ENCODE results near the gene CYB5R4. TPM values are rescaled to one million over a fixed set of nuclear protein-coding genes. Genes with fewer than 3 reads are reported as not detected.

The CYB5R4 gene
- total RNA-seq, 1 donor from 2014 or later: 22.2 TPM

DNA sequence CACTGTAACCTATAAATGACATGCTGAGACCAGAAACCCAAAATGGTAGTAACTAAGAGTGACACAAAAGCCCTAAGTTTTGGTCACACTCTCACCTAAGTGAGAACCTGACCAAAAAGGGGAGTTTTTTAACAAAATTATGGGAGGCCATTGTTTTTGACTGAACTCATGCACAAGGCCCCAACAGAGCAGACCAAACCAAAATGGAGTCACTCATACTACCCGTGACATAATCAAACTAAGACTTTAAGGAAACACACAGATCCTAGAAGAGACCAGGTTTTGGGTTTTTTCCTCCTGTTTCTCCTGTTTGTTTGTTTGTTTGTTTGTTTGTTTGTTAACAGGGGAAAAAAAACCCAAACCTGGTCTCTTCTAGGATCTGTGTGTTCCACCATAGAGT lies 124.9 kb downstream of the CYB5R4 start:
- no peak for DNase-seq (ENCODE audit: low spot score)

DNA sequence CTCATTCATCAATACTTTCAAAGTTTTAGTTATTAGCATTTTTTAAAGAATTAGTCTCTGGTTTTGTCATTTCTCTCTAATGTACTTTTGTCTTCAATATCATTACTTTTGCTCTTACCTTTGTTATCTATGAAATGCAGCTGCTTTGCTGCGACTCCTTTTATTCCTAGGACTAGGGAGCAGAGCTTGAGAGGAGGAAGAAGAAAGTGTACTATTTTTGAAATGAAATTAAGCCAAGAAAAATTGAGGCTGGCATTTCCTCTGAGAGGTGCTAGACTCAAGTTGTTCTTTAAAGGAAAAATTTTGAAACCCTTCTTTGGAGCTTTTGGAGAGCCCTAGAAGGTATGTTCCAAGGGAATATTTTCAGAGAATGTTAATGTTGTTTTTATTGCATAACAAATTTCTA lies 125.8 kb downstream of the CYB5R4 start:
- DNase-seq (ENCODE audit: low spot score): no peak

DNA sequence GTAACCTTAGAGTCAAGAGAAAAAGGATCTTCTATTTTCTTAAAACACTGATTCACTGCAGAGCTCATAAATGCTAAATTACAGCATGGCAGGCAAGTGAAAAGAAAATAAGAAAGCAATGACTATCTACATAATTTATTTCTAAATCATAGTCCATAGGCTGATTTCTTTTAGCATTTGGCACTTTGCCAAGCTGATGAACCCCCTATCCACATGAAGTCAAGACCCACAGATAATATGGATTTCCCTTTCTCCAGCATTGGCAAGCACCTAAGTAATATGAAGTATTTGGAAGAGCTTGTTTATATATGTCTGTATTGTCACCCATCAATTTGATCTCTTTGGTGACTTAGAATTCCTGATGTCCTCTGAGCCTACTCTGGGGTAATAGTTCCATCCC lies 126.2 kb downstream of the CYB5R4 start:
- DNase-seq (ENCODE audit: low spot score): no peak

DNA sequence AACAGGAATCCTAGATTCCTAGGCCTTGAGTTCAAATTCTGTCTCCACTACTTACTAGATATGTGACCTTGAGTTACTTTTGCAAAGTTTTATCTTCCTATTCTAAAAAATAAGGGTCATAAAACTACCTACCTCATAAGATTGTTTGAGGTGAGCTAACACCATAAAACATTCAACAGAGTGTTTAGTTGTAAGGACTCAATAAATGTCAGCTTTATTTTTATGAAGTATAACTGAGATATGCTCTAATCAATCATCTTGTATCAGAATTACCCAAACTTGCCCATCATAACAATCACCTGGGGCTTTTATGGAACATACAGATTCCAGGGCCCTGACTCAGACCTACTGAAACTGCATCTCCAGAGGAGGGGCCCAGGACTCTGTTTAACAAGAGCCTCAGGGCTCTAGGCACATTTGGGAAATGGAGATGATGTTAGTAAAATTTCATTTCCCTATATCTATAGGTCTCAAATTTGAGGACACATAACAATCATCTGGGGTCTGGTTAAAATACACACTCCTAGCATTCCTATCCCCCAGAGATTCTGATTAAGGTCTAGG lies 138.6 kb downstream of the CYB5R4 start:
- DNase-seq (ENCODE audit: low spot score): no peak

DNA sequence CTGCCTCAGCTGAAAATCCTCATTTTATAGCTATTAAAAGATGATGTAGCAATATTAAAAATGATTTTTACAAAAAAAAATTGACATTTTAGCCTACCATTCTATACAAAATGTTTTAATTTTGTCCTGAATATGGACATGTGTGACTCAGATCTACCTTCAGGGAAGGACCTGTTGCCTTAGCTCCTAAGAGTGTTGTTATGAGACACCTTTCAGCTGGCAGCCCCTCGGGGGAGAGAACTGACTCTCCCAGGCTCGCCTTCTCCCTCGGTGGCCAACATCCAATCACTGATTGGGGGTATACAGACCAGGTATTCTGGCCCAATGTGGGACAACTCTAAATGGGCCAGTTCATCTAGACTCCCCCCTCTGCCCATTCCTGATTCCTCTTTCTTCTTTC lies 141.6 kb downstream of the CYB5R4 start:
- DNase-seq (ENCODE audit: low spot score): no peak

DNA sequence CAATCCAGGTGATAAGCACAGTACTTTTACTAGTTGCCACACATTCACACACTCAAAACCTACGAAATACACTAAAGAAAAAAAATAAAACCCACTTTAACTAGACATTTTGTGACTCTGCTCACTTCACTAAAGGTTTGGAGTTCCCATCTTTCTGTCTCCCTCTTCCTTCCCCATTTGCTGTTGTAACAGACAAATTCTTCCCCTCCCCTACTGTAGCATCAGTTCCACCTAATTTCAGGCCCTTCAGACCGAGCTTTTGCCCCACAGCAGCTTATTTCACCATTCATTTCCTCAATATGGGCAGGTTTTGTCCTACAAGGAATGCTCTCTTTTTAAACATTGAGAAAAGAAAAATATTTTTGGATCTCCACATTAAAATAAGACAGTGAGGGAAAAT lies 142.7 kb downstream of the CYB5R4 start:
- DNase-seq (ENCODE audit: low spot score): no peak

DNA sequence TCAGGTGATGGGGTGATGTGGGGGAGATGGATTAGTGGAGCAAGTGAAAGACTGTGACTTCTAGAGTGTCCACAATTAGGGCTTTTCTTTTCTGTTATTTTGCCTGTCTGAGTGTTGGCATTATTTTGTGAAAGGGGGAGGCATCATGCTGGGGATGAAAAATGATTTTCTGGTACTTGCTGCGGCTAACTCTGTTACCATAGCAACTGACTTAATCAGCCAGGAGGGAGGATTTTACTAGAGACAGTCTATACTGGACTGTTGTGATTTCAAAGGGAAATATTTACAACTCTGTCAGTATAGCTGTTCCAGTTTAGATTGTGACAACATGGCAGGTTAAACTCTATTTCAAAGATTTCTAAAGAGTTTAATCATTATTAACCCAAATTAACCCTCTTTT lies 143.6 kb downstream of the CYB5R4 start:
- no peak for DNase-seq (ENCODE audit: low spot score)

DNA sequence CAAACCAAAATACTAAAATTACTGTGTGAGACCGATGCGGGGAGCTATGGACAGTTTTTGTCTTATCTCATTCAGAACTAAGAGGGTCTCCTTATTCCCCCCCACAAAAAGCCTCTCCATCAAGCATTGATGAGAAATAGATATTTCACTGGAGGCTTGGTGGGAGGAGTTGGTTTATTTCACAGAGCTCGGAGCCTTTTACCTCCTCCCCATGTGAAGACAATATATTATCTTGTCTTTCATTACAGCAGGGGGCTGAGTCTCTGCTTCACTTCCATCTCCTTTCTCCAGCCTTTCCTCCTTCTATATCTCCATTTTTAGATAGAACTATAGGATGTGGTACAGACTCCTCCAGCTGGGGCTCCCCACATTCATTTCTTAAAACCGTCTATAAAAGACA lies 144.2 kb downstream of the CYB5R4 start:
- DNase-seq (ENCODE audit: low spot score): no peak

DNA sequence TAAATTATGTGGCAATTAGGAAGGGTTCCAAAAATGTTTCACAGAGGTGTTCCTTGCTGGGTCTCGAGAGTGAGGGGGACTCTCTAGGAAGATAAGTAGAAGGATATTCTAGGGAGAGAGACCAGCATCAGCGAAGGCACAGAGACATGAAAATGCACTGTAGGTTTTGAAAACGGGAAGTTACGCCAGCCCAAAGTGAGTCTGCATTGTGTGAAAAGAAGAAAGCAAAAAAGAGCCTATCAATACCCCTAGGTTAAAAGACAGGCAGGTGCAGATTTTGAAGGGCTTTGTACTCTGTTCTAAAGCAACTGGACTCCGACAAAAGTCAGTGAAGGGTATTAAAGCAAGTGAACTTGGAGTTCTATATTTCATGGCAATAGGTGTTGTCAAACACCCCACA lies 148.4 kb downstream of the CYB5R4 start:
- DNase-seq (ENCODE audit: low spot score): no peak

DNA sequence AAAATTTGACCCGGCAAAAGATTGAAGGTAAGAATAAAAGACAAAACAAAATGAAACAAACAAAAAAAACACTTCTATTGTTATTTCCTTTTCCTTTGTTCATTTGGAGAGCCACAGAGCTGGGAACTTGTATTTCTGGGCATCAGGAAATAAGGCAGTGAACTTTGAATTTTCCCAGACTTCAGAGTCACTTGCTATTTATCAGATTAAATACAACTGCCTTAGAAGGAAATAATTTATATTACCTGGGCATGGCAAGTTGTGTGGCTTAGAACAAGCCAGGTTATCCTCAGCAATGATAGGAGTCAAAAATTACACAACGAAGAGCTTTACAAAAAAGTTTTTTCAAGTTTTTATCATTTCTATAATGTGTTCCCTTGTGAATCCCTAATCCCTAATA lies 153.9 kb downstream of the CYB5R4 start:
- DNase-seq (ENCODE audit: low spot score): no peak

DNA sequence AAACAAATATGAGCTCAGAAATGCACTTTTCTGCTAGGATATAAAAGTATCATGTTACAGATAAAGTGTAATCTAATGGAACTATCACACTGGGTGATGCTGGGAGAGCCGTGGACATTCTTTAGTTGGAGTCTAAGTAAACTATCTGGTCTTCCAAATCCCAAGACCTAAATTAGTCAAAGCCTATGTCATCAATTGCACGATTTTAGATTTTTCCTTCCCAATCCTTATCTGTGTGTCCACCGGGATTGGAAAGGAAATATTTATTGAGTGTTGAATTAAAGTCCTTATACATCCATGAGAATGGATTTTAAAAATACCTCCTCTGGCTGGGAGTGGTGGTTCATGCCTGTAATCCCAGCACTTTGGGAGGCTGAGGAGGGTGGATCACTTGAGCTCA lies 154.4 kb downstream of the CYB5R4 start:
- no peak for DNase-seq (ENCODE audit: low spot score)

DNA sequence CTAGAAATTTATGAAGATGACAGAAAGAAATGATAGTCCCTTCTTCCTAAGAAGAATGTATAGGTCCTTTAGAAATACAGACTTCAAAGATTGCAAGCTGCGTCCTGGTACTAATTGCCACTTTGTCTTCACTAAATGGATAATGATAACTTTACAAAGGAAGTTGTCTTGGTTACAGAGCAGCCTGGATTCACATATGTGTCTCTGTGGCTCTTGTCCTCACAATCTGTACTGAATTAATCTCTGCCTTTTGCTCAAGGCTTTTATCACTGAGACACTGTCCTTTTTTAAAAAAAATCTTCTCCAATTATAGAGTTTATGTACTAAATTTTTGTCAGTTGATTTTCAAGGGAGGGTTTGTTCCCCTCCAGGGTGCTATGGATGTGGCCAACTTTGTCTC lies 156.5 kb downstream of the CYB5R4 start:
- no peak for DNase-seq (ENCODE audit: low spot score)

Other genes starting within 250 kb of the CYB5R4 start
- 0.83 TPM for gene SNAP91, start 150.6 kb upstream of the CYB5R4 start, total RNA-seq
- 0.86 TPM for gene RIPPLY2, start 6.3 kb upstream of the CYB5R4 start, total RNA-seq
- 5.3 TPM for gene MRAP2, start 174.1 kb downstream of the CYB5R4 start, total RNA-seq